GM19239 (cell line): Measurements from ENCODE around the gene SSU72.
"Not testable (repeated sequence)": the region's sequence is repeated elsewhere in the genome, so short reads cannot be mapped to it uniquely, and the experiment has no call there.

Source experiments
- DNase-seq: peaks from one replicate; pipeline ENCODE4 v3.0.0; 2011; ENCODE audit warnings: low spot score; ENCODE audit not compliant: insufficient read length
- FAIRE-seq: peaks from 2 replicates; lab custom pipeline; 2011; peaks lifted over from hg19 to GRCh38; lab: Jason Lieb, UNC

The SSU72 gene

DNA sequence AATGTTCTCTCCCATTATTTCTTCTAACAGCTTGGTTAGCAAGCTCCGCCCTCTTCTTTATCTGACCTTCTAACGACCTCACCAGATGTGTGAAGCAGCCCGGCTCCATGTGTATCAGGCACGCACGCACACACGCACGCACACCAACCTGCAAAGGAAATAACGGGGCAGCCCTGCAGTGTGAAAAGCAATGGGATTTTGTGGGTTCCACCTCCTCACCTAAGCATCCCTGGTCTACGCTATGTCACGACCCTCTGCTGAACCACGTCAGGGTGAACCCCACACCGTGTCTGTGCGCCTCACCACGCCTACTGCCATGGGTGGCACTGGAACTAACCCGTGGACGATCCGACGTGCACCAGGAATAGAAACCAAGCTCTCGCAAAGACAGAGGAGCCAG is 10.4 kb downstream of the SSU72 start:
- no peak for FAIRE-seq
- DNase-seq: no peak

GRCh38 chr1:1563688-1564087 is 11.0 kb downstream of the SSU72 start:
- no peak for FAIRE-seq
- DNase-seq: no peak

DNA sequence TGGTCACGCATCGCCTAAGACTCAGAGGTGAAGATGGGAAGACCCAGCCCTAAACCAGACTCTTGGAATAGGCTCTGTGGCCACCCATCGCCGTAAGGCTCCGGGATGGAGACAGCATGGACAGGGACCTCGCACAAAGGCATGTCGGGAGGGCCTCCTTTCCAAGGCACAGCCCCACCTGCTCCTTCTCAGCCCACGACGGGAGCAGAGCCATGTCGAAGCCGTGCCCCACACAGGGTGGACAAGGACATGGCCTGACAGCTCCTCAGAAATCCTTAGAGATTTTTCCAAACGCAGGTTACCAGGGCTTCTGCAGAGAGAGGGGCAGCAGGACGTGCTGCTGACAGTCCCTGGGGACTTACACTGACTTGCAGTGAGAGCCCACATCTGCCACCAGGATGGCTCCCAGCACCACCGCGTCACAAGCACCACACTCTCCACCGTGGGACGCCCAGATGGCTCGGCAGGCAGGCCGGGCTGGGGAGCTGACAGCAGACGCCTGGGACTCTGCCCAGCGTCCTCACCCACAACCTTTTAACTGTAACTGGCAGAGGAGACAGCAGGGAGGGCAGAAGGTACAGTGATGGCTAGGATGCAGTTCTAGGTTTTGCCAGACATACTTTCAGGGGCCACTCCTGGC is 12.0 kb downstream of the SSU72 start:
- FAIRE-seq: no peak
- no peak for DNase-seq

- DNase-seq: no peak
- FAIRE-seq: no peak
Observed at GRCh38 chr1:1561801-1562470, 12.7 kb downstream of the SSU72 start.

DNA sequence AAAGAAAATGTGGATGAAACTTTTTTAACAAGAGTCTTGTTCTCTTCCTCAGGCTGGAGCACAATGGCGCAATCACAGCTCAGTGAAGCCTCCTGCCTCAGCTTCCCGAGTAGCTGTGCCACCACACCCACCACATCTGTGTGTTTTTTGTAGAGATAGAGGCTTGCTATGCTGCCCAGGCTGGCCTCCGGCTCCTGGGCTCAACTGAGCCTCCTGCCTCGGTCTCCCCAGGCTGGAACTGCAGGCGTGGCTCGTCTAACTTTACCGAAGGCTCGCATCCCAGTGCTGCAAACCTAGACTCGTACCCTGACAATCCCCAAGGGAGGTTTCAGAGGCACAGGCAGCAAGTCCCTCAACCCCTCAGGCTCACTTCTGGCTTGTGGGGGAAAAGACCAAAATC is 14.5 kb downstream of the SSU72 start:
- DNase-seq (no peak), FAIRE-seq (no peak)

GRCh38 chr1:1559066-1559465 is 15.6 kb downstream of the SSU72 start:
- DNase-seq: no peak
- no peak for FAIRE-seq

DNA sequence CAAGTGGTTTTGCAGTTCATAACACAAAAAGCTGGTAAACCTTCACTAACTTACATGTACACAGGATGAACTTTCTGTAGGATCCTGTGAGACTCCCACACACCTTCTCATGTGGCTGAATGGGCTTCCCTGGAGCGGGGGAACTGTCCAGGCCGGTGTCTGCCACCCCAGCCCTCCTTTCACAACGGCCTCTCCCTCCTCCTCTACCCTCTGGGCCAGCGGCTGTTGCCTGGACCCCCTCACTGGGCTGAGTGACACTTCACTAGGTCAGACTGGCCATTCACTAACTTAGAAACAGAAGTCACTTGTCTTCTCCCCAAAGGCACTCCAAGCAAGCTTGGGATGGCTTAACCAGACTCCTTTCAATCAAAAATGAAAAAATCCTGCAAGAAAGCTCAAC is 16.1 kb downstream of the SSU72 start:
- FAIRE-seq (no peak), DNase-seq (no peak)

GRCh38 chr1:1557688-1558087 is 17.0 kb downstream of the SSU72 start:
- DNase-seq, FAIRE-seq: not testable (repeated sequence)

DNA sequence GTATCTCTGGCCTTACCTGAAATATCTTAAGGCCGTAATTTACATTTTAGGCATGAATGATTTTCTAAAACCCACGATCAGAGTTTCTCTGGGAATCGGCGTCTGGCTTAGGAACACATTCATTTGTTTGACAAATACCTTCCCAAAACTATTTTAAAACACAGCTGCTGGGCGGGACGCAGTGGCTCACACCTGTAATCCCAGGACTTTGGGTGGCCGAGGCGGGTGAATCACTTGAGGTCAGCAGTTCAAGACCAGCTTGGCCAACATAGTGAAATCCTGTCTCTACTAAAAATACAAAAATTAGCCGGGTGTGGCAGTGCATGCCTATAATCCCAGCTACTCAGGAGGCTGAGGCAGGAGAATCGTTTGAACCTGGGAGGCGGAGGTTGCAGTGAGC is 17.7 kb downstream of the SSU72 start:
- FAIRE-seq, DNase-seq: not testable (repeated sequence)

DNA sequence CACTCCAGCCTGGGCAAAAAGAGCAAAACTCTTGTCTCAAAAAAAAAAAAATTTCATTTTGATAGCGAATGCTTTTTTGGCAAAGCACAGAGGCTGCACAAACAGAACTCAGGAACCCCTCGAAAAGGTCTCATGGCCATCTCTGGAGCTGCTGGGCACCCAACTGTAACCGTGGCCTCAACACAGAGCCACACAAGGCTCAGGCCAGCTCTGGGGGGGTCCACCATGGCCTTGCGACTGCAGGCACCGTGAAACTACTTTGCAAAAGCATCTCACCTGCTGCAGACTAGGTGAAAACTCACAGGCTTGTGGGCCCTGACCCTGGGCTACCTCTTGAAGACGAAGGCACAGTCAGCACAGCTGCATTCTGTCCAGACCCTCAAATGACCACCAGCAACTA is 18.2 kb downstream of the SSU72 start:
- DNase-seq (no peak), FAIRE-seq (no peak)

GRCh38 chr1:1554926-1555915 is 19.4 kb downstream of the SSU72 start:
- FAIRE-seq (no peak), DNase-seq (no peak)

DNA sequence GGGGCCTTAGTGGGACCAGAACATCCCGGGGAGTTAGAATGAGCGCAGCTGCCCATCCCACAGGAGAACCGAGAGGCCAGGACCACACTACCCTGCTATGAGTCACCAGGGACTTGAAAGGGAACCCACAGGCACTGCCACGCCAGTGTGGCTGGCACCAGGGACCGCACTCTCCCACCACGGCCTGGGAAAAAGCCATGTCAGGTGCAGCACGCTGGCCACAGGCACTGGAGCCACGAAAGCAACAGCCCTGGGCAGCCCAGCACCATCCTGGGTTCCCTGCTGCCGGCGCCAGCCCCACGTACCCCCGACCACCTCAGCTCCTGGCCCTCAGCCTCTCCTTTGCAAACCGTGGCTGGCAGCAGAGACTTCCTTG is 20.1 kb downstream of the SSU72 start:
- DNase-seq (no peak), FAIRE-seq (no peak)

GRCh38 chr1:1553821-1554494 is 20.7 kb downstream of the SSU72 start:
- DNase-seq (no peak), FAIRE-seq (no peak)

DNA sequence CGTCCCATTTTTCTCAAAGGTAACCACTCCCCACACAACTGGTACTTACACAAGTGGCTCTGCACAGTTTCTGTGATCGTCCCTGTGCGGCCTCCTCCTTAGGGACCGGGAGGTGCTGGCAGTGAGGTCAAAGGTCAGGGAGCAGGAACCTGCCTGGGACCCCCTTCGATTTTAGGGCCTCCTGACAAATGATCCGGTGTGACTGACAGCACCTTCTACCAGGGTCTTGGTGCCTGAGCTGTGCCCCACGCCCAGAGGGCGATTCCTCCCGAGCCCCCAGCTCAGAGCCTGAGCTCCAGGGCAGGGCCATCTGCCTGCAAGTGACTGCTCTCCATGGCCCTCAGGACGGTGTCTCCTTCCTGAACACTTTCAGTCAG is 22.4 kb downstream of the SSU72 start:
- no peak for DNase-seq
- FAIRE-seq: no peak

DNA sequence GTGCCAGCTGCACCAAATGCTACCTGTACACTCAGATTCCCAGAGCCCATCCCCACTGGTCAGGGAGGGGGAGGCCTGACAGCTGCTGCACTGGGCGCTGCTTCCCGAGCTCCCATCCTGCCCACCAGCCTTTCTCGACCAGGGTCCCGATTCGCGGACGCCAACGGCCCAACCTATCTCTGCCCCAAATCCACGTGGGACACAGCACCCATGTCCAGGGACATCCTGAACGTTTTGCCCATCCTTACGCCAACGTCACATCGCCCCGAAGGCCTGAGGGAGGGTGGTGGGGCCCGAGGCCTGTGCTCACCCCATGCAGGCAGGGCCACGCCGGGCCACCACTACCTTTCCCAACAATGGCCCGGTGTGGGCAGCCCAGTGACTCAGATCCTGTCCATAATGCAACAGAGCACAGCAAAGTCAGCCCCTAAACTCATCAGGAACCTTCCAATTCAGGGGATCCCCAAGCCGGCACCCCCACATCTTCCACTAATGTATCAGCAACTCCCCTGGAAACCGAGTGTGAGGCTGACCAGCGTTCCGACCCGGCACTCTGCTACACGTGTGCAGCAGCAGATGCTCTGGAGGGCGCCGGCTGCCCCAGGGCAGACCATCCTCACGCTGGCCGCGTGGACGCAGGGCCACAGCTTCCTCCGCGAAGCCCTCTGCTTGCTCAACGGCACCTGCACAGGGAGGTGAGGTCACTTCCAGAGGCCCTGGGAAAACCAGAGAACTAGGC is 23.0 kb downstream of the SSU72 start:
- DNase-seq (no peak), FAIRE-seq (no peak)

DNA sequence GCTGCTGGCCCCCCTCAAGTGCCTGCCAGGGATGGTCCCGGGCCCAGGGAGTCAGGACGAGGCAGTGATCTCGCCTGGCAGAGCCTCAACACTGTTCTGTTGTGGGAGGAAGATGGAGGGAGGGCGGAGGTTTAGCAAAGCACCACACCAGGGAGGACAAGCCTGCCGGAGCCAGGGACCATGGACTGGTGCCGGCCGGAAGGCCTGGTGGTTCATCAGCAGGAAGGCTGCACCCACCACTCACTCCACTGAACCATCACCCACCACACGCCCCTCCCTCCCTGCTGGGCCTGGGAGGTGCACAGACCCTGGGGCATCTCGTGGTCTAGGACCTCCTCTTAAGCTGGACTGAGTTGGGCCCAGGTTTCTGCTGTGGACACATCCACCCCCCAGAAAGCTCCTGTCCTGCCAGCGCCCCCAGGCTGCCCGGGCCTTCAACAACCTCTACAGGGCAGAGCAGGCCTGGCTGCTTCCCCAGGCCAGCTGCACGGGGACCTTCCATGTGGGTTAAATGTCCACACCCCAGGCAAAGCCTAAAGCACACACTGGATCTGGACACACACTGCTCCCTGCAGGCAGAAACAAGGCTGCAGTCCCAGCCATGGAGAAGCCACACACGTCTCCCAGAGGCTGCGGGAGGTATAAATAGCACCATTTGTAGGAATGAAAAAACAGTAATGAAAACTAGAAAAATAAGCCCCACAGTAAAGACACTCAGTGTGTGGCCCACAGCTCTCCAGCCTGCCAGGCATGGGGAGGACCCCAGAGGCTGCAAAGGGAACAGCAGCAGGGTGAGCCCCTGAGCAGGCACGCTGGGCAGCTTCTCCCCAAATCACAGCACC is 23.9 kb downstream of the SSU72 start:
- no peak for FAIRE-seq
- no peak for DNase-seq

- no peak for DNase-seq
- no peak for FAIRE-seq
Observed at GRCh38 chr1:1550087-1550486, 24.6 kb downstream of the SSU72 start.

DNA sequence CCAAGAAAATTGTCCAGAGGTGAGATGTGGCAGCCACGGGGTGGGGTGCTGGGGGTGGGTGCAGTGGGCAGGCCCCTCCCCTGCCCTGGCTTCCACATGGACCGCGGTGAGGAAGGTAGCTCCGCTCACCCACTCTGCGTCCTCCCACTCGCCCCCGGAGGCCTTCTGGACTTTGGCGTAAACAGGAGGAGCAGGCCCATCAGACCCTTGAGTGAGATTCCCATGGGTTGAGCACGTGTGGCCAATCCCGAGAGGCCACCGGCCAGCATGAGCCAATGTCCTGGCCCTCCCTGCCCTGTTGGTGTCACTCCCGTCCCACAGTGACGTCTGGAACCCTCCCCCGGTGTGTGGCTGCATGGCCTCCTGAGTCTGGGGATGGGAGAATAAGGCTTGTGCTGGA is 26.1 kb downstream of the SSU72 start:
- FAIRE-seq: no peak
- no peak for DNase-seq

DNA sequence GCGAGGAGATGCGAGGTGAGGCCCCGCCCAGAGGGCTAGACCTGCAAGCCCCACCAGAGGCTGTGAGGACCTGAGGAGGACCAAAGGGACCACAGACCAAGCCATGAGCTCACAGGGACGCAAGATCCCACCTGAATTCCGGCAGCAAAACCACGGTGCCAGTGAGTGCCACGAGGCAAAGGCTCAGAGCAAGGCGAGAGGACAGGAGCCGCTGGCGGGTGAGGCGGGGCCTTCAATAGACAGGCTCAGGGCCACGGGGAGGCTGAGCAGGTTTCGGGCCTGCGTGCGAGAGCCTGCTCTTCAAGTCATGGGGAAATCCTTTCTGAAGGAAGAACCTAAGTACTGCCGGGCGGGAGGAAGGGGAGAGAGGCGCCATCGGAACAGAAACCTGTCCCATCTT is 27.2 kb downstream of the SSU72 start:
- DNase-seq: no peak
- FAIRE-seq: no peak
